Right lobe of liver (tissue), 6 donors: ENCODE data around the gene HES6. TPM values are rescaled to one million over a fixed set of nuclear protein-coding genes. Genes with fewer than 3 reads are reported as not detected.

Experiments
- ATAC-seq, 4 donors: fragments of 200-7000 bp; cut with Tn5 transposase; one replicate each; pipeline ENCODE4 v1.9.1; 2020; ENCODE audit warnings: mild to moderate bottlenecking in 4 of 4, moderate library complexity in 4 of 4
- DNase-seq, 3 donors: peaks; one replicate each; pipeline ENCODE4 v3.0.0-alpha.2; 2020
- H3K27ac ChIP-seq, 3 donors: fragments of 200-600 bp; one replicate each; pipeline ENCODE4 v1.8.0; 2022
- H3K27me3 ChIP-seq, 2 donors: fragments of 200-600 bp; one replicate each; pipeline ENCODE4 v1.8.0; 2022
- H3K36me3 ChIP-seq, 4 donors: fragments of 200-600 bp; sonication (generic) in 1 of 4; one replicate each; pipeline versions ENCODE4 v1.5.1 to v1.8.0; 2017 to 2022; ENCODE audit warnings: control low read depth in 1 of 4
- H3K4me1 ChIP-seq, 4 donors: fragments of 200-600 bp; sonication (generic) in 1 of 4; one replicate each; pipeline versions ENCODE4 v1.5.1 to v1.8.0; 2017 to 2022; ENCODE audit warnings: control low read depth in 1 of 4
- H3K4me3 ChIP-seq, 3 donors: fragments of 200-600 bp; one replicate each; pipeline ENCODE4 v1.8.0; 2022
- H3K9me3 ChIP-seq, 4 donors: fragments of 200-600 bp; sonication (generic) in 1 of 4; one replicate each; pipeline versions ENCODE4 v1.5.1 to v1.8.0; 2017 to 2022; ENCODE audit warnings: control low read depth in 1 of 4
- CTCF ChIP-seq, 4 donors: fragments of 200-600 bp in 3 of 4; fragments of 450-650 bp in 1 of 4; IDR thresholded peaks; one replicate each; pipeline versions ENCODE4 v1.5.1 to v1.8.0; 2016 to 2022; ENCODE audit warnings: antibody characterized with exemption in 4 of 4, mild to moderate bottlenecking in 2 of 4
- POLR2A ChIP-seq: fragments of 450-650 bp; IDR thresholded peaks from one replicate; pipeline ENCODE4 v1.6.1; 2017; ENCODE audit warnings: antibody characterized with exemption, mild to moderate bottlenecking
- WGBS: methylation state at CpG from one replicate; pipeline ENCODE4 v1.1.6; 2018; ENCODE audit warnings: low coverage, low lambda C conversion rate; ENCODE audit not compliant: insufficient coverage; ENCODE audit errors: missing lambda C conversion rate; 5-methylcytosine and 5-hydroxymethylcytosine counted together
- intact Hi-C, 2 donors: fragments of 100-400 bp; cut with DNase I; formaldehyde crosslinking; loops; one replicate each; pipeline versions ENCODE4 v1.11.2 to v1.14.1; 2022
- total RNA-seq, 6 experiments: library from RNA; depleted of rRNA in 2 of 6; stranded (reverse); fragments of >200 nt in 2 of 6; fragmentation: NEBNext Ultra II Directional in 3 of 6; extraction: Animal tissue kit (Norgen Biotek cat#: 25700) in 3 of 6; gene quantifications; one replicate each; pipeline versions ENCODE4 v1.1.0 to v1.2.4, GENCODE V29; 2016 to 2023
- donor health status: DM: no; HTN: yes; CAD: no.
- donor health status: DM: no; HTN: no; CAD: no.
- donor health status: DM: no; HTN: no; CAD: no.
- donor health status: DM: no; HTN: yes; CAD: no.
- donor health status: DM: no; HTN: yes; CAD: no.

The HES6 gene
- total RNA-seq, 6 experiments from 2014 or later = 1.7 to 8.3 (median 3.8) TPM

GRCh38 chr2:238227587-238228032 lies 12.2 kb downstream of the HES6 start:
- Histone ChIP-seq H3K27me3 (no peaks in the 10 kb centered on the region), H3K9me3 (no peaks in the 10 kb centered on the region), H3K36me3 (no peaks in the 10 kb centered on the region), H3K27ac (no peak overlapping the region), H3K4me3 (no peak overlapping the region), H3K4me1 (no peaks in the 10 kb centered on the region)
- no peak for ATAC-seq
- no peak for TF ChIP-seq CTCF (IDR thresholded peaks at IDR 0.05)
- no peak for TF ChIP-seq POLR2A
- no peak for DNase-seq
- intact Hi-C loops = no loop called here
- WGBS = 94% methylated on average over 8 of the region's 11 CpGs

DNA sequence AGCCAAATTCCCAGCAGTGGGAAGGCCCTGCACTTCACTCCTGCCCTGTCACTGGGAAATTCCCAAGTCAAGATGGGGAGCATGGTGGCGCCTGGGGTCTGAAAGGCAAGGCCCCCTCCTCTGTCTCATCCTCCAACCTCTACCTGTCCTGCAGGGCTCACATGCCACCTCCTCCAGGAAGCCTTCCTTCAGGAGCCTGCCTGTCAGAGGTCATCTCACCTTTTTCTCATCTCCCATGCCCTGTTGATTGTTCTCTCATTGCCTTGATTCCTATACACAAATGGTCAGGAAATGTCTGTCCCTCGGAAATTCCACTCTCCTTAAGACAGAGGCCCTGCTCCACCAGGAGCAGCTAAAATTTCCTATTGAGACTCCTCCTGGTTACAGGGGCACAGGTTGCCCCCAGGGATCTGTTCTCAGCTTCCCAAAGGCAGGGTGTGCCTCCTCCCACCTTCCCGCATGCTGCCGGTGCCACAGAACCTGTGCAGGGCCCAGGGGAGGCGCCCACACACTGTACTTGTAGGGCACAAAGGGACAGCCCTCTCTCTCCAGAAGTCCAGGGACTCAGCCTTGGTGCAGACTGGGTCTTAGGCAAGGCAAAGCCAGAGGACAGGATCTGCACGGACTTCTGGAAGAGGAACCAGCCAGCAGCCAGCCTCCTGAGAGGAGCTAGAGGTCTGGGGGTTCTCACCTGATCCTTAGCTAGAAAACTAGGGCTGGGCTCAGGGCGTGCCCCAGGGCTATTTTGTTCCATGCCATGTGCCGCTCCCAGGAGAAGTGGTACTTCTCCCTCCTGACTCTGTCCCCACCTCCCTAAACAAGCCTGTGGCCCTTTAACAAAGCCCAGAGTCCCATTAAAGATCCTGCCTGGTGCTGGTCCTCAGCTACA lies 12.9 kb downstream of the HES6 start:
- no peak overlapping the region for H3K4me3 ChIP-seq
- no peak for TF ChIP-seq CTCF (IDR thresholded peaks at IDR 0.05)
- no peak for TF ChIP-seq POLR2A
- DNase-seq (no peak), ATAC-seq (no peak)
- no peaks in the 10 kb centered on the region for H3K4me1 ChIP-seq
- H3K36me3 ChIP-seq = no peaks in the 10 kb centered on the region
- intact Hi-C loops = no loop called here
- no peaks in the 10 kb centered on the region for H3K9me3 ChIP-seq
- 96% methylated on average over 3 of the region's 8 CpGs for WGBS
- H3K27ac ChIP-seq = no peak overlapping the region
- H3K27me3 ChIP-seq = no peaks in the 10 kb centered on the region

- ATAC-seq (peak in 3 of 4 donors; percentile 27 to 65 (median 36)), DNase-seq (no peak)
- 89% methylated on average over 8 of the region's 38 CpGs for WGBS
- no peak overlapping the region for H3K27ac ChIP-seq
- H3K36me3 ChIP-seq = no peaks in the 10 kb centered on the region
- no peaks in the 10 kb centered on the region for H3K27me3 ChIP-seq
- TF ChIP-seq POLR2A (no peak), CTCF (IDR thresholded peaks at IDR 0.05) (no peak)
- intact Hi-C loops = no loop called here
- H3K4me3 ChIP-seq = no peak overlapping the region
- no peaks in the 10 kb centered on the region for H3K9me3 ChIP-seq
- H3K4me1 ChIP-seq = no peaks in the 10 kb centered on the region
These were observed 13.7 kb downstream of the HES6 start for GRCh38 chr2:238225911-238226697.

GRCh38 chr2:238225121-238225520 lies 14.7 kb downstream of the HES6 start:
- H3K27ac ChIP-seq = no peak overlapping the region
- no peaks in the 10 kb centered on the region for H3K36me3 ChIP-seq
- no peaks in the 10 kb centered on the region for H3K9me3 ChIP-seq
- WGBS = 100% methylated on average over 1 of the region's 13 CpGs
- ATAC-seq = no peak
- H3K27me3 ChIP-seq = no peaks in the 10 kb centered on the region
- intact Hi-C loops = no loop called here
- no peaks in the 10 kb centered on the region for H3K4me1 ChIP-seq
- H3K4me3 ChIP-seq = no peak overlapping the region
- no peak for TF ChIP-seq CTCF (IDR thresholded peaks at IDR 0.05)
- no peak for TF ChIP-seq POLR2A
- no peak for DNase-seq
